ENCODE data around the gene LGR6.
"Not testable (repeated sequence)": the region's sequence is repeated elsewhere in the genome, so short reads cannot be mapped to it uniquely, and the experiment has no call there.

Gene LGR6, protein sequence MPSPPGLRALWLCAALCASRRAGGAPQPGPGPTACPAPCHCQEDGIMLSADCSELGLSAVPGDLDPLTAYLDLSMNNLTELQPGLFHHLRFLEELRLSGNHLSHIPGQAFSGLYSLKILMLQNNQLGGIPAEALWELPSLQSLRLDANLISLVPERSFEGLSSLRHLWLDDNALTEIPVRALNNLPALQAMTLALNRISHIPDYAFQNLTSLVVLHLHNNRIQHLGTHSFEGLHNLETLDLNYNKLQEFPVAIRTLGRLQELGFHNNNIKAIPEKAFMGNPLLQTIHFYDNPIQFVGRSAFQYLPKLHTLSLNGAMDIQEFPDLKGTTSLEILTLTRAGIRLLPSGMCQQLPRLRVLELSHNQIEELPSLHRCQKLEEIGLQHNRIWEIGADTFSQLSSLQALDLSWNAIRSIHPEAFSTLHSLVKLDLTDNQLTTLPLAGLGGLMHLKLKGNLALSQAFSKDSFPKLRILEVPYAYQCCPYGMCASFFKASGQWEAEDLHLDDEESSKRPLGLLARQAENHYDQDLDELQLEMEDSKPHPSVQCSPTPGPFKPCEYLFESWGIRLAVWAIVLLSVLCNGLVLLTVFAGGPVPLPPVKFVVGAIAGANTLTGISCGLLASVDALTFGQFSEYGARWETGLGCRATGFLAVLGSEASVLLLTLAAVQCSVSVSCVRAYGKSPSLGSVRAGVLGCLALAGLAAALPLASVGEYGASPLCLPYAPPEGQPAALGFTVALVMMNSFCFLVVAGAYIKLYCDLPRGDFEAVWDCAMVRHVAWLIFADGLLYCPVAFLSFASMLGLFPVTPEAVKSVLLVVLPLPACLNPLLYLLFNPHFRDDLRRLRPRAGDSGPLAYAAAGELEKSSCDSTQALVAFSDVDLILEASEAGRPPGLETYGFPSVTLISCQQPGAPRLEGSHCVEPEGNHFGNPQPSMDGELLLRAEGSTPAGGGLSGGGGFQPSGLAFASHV

GRCh38 chr1:202193614-202194327 lies at the start of gene LGR6:
TSS of gene LGR6 (plus strand) at chr1:202193799. CDS start at chr1:202193990, 191 bp downstream.
- no peak within 1 kb of the TSS for H3K27ac ChIP-seq
- no peak within 1 kb of the TSS for H3K9ac ChIP-seq
- no peaks in the 10 kb centered on the region for H3K36me3 ChIP-seq (ENCODE audit: control insufficient read depth, insufficient read depth, low read length)
- no peaks in the 10 kb centered on the region for H3K4me1 ChIP-seq
- peak within 1 kb of the TSS; percentile 49 for H3K4me2 ChIP-seq (ENCODE audit: low read length)
- TF ChIP-seq, protein P1, sequence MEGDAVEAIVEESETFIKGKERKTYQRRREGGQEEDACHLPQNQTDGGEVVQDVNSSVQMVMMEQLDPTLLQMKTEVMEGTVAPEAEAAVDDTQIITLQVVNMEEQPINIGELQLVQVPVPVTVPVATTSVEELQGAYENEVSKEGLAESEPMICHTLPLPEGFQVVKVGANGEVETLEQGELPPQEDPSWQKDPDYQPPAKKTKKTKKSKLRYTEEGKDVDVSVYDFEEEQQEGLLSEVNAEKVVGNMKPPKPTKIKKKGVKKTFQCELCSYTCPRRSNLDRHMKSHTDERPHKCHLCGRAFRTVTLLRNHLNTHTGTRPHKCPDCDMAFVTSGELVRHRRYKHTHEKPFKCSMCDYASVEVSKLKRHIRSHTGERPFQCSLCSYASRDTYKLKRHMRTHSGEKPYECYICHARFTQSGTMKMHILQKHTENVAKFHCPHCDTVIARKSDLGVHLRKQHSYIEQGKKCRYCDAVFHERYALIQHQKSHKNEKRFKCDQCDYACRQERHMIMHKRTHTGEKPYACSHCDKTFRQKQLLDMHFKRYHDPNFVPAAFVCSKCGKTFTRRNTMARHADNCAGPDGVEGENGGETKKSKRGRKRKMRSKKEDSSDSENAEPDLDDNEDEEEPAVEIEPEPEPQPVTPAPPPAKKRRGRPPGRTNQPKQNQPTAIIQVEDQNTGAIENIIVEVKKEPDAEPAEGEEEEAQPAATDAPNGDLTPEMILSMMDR (IDR thresholded peaks at IDR 0.05): no peak
- H3K4me3 ChIP-seq (ENCODE audit: low read depth, low read length): no peak within 1 kb of the TSS
- no peaks in the 10 kb centered on the region for H3K79me2 ChIP-seq
- H2AFZ ChIP-seq: no peak within 1 kb of the TSS
- peaks cover 5% of the 10 kb centered on the region for H3K27me3 ChIP-seq (ENCODE audit: control insufficient read depth, insufficient read depth, low read length)
- H3K9me3 ChIP-seq (ENCODE audit: control insufficient read depth, low read length): no peaks in the 10 kb centered on the region

- H3K79me2 ChIP-seq: peaks cover 11% of the 10 kb centered on the region
- H2AFZ ChIP-seq: peak within 1 kb of the TSS; percentile 78
- peak within 1 kb of the TSS; percentile 72 for H3K9ac ChIP-seq
- TF ChIP-seq, protein P1 (IDR thresholded peaks at IDR 0.05): no peak
- no peaks in the 10 kb centered on the region for H3K36me3 ChIP-seq (ENCODE audit: control insufficient read depth, insufficient read depth, low read length)
- H3K4me3 ChIP-seq (ENCODE audit: low read depth, low read length): peak within 1 kb of the TSS; percentile 87
- H3K4me1 ChIP-seq: peaks cover 2% of the 10 kb centered on the region
- peak within 1 kb of the TSS; percentile 46 for H3K27ac ChIP-seq
- no peaks in the 10 kb centered on the region for H3K9me3 ChIP-seq (ENCODE audit: control insufficient read depth, low read length)
- H3K4me2 ChIP-seq (ENCODE audit: low read length): peak within 1 kb of the TSS; percentile 95
- no peaks in the 10 kb centered on the region for H3K27me3 ChIP-seq (ENCODE audit: control insufficient read depth, insufficient read depth, low read length)
Observed at GRCh38 chr1:202144402-202145067, 49.1 kb upstream of the LGR6 start, which contains the start of gene ARL8A. TSS of gene ARL8A (minus strand) at chr1:202144737. CDS start at chr1:202144572, 165 bp downstream.

- H3K36me3 ChIP-seq (ENCODE audit: control insufficient read depth, insufficient read depth, low read length): no peaks in the 10 kb centered on the region
- H3K4me3 ChIP-seq (ENCODE audit: low read depth, low read length): peak overlapping the region; percentile 80
Observed at GRCh38 chr1:202145068-202145743, 48.4 kb upstream of the LGR6 start.

GRCh38 chr1:202145744-202146140 lies 47.9 kb upstream of the LGR6 start:
- not testable (repeated sequence) for H3K4me1 ChIP-seq; H3K36me3 ChIP-seq (ENCODE audit: control insufficient read depth, insufficient read depth, low read length); H3K27me3 ChIP-seq (ENCODE audit: control insufficient read depth, insufficient read depth, low read length); H3K9ac ChIP-seq; H3K9me3 ChIP-seq (ENCODE audit: control insufficient read depth, low read length); H3K27ac ChIP-seq; H2AFZ ChIP-seq; H3K4me3 ChIP-seq (ENCODE audit: low read depth, low read length); H3K4me2 ChIP-seq (ENCODE audit: low read length)
- H3K79me2 ChIP-seq: peaks cover 11% of the 10 kb centered on the region

More at GRCh38 chr1:202145068-202145743, 48.4 kb upstream of the LGR6 start:
- no peak overlapping the region for H3K27ac ChIP-seq
- H3K79me2 ChIP-seq: peaks cover 11% of the 10 kb centered on the region
- H3K4me1 ChIP-seq: peaks cover 2% of the 10 kb centered on the region
- TF ChIP-seq, protein P1 (IDR thresholded peaks at IDR 0.05): no peak
- H2AFZ ChIP-seq: peak overlapping the region; percentile 78
- H3K4me2 ChIP-seq (ENCODE audit: low read length): peak overlapping the region; percentile 95
- H3K9ac ChIP-seq: no peak overlapping the region
- H3K27me3 ChIP-seq (ENCODE audit: control insufficient read depth, insufficient read depth, low read length): no peaks in the 10 kb centered on the region
- no peaks in the 10 kb centered on the region for H3K9me3 ChIP-seq (ENCODE audit: control insufficient read depth, low read length)
